ENCODE data around the gene DIP2C. TPM values are rescaled to one million over a fixed set of nuclear protein-coding genes. Genes with fewer than 3 reads are reported as not detected.

DIP2C gene
- total RNA-seq, 3 donors from 2014 or later, result 17.1 to 48.2 (median 20.3) TPM

DNA sequence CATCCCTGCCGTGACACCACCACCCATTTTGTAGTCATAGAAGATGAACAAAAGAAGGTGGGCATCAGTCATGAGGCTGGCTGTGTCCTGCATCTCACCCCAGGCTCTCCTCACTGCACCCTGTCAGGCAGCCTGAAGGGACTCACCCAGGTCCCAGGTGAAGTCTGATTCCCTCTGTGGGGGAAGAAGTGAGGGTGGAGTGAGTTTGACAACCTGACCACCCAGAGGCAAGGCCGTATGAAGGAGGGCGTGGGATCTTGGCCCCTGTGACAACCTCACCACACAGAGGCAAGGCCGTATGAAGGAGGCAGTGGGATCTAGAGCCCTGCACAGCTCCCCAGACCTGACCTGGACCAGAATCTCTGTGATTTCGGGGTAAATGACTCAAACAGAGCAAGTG is 152.5 kb downstream of the DIP2C start:
- Histone ChIP-seq H3K4me1 (no peaks in the 10 kb centered on the region), H3K9me3 (no peaks in the 10 kb centered on the region), H3K27ac (no peak overlapping the region), H3K36me3 (no peaks in the 10 kb centered on the region), H3K27me3 (no peaks in the 10 kb centered on the region), H3K4me3 (no peak overlapping the region)
- intact Hi-C loops (cut with DNase I; ENCODE audit: low total_unique reads), result no loop called here
- no peak for DNase-seq (ENCODE audit: low spot score in 2 of 2)
- no peak for TF ChIP-seq POLR2A (IDR thresholded peaks at IDR 0.05)
- no peak for TF ChIP-seq POLR2AphosphoS5 (IDR thresholded peaks at IDR 0.05)
- TF ChIP-seq CTCF (IDR thresholded peaks at IDR 0.05), result no peak

DNA sequence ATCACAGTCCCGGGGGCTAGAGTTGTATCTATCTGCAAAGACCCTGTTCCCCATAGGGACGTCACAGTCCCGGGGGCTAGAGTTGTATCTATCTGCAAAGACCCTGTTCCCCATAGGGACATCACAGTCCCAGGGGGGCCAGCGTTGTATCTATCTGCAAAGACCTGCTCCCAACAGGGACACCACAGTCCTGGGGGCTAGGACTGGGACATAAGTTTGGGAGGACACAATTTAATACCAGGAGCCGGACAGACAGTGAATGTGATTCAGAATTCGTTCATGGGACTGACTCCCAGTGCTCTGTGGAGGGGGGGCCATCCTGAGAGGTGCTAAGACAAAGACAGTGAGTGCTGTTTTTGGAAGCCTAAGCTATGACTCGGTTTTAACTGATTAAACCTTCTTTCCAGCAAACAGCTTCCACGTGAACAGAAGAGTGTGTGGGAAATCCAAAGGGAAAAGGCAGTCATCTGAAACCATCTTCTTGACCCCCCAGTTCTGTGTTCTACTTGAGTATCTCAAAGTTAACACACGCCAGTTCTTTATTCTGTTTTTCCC is 153.0 kb downstream of the DIP2C start:
- TF ChIP-seq POLR2A (IDR thresholded peaks at IDR 0.05) (no peak), CTCF (IDR thresholded peaks at IDR 0.05) (no peak), POLR2AphosphoS5 (IDR thresholded peaks at IDR 0.05) (no peak)
- intact Hi-C loops (cut with DNase I; ENCODE audit: low total_unique reads), result no loop called here
- H3K4me1 ChIP-seq, result no peaks in the 10 kb centered on the region

DNA sequence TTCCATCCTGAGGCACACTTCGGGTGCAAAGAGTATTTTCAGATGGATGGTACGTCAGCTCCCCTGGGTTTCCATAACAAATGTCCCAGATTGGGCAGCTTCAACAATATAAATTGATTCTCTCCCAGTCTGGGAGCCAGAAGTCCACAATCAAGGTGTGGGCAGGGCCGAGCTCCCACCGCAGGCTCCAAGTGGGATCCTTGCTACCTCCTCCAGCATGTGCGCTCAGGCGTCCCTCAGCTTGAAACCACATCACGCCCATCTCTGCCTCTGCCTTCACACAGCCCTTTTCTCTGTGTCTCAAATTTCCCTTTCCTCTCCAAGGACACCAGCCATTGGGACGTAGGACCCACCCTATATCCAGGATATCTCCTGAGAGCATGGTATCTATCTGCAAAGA is 153.5 kb downstream of the DIP2C start:
- no peak for DNase-seq (ENCODE audit: low spot score in 2 of 2)

More for the DNA sequence above, 153.0 kb downstream of the DIP2C start:
- DNase-seq (ENCODE audit: low spot score in 2 of 2), result no peak
- H3K4me3 ChIP-seq, result no peak overlapping the region
- no peak overlapping the region for H3K27ac ChIP-seq
- H3K27me3 ChIP-seq, result no peaks in the 10 kb centered on the region
- no peaks in the 10 kb centered on the region for H3K9me3 ChIP-seq
- H3K36me3 ChIP-seq, result no peaks in the 10 kb centered on the region

GRCh38 chr10:535051-535450 is 154.4 kb downstream of the DIP2C start:
- no peaks in the 10 kb centered on the region for H3K27me3 ChIP-seq
- no peak for DNase-seq (ENCODE audit: low spot score in 2 of 2)
- H3K4me1 ChIP-seq, result no peaks in the 10 kb centered on the region
- no peak overlapping the region for H3K4me3 ChIP-seq
- H3K9me3 ChIP-seq, result no peaks in the 10 kb centered on the region
- no peak overlapping the region for H3K27ac ChIP-seq
- no peak for TF ChIP-seq POLR2AphosphoS5 (IDR thresholded peaks at IDR 0.05)
- no peak for TF ChIP-seq CTCF (IDR thresholded peaks at IDR 0.05)
- TF ChIP-seq POLR2A (IDR thresholded peaks at IDR 0.05), result no peak
- H3K36me3 ChIP-seq, result no peaks in the 10 kb centered on the region
- intact Hi-C loops (cut with DNase I; ENCODE audit: low total_unique reads), result no loop called here

More for the DNA sequence above, 153.5 kb downstream of the DIP2C start:
- Histone ChIP-seq H3K9me3 (no peaks in the 10 kb centered on the region), H3K4me3 (no peak overlapping the region), H3K36me3 (no peaks in the 10 kb centered on the region), H3K27me3 (no peaks in the 10 kb centered on the region), H3K27ac (no peak overlapping the region), H3K4me1 (no peaks in the 10 kb centered on the region)
- intact Hi-C loops (cut with DNase I; ENCODE audit: low total_unique reads), result no loop called here
- TF ChIP-seq POLR2AphosphoS5 (IDR thresholded peaks at IDR 0.05), result no peak
- TF ChIP-seq CTCF (IDR thresholded peaks at IDR 0.05), result no peak
- TF ChIP-seq POLR2A (IDR thresholded peaks at IDR 0.05), result no peak

GRCh38 chr10:534047-534566 is 155.4 kb downstream of the DIP2C start:
- TF ChIP-seq POLR2A (IDR thresholded peaks at IDR 0.05), result no peak
- TF ChIP-seq CTCF (IDR thresholded peaks at IDR 0.05), result no peak
- TF ChIP-seq POLR2AphosphoS5 (IDR thresholded peaks at IDR 0.05), result no peak
- DNase-seq (ENCODE audit: low spot score in 2 of 2), result no peak
- intact Hi-C loops (cut with DNase I; ENCODE audit: low total_unique reads), result no loop called here
- H3K27me3 ChIP-seq, result no peaks in the 10 kb centered on the region
- H3K4me1 ChIP-seq, result no peaks in the 10 kb centered on the region
- H3K4me3 ChIP-seq, result no peak overlapping the region
- H3K27ac ChIP-seq, result no peak overlapping the region
- H3K9me3 ChIP-seq, result no peaks in the 10 kb centered on the region
- H3K36me3 ChIP-seq, result no peaks in the 10 kb centered on the region
